HG03571 (cell line): ENCODE data around the gene JOSD1.
A peak's percentile ranks its signal among the peaks of the same experiment; 100 is the strongest.
"Not testable (repeated sequence)": the region's sequence is repeated elsewhere in the genome, so short reads cannot be mapped to it uniquely, and the experiment has no call there.

Experiments
- ATAC-seq: cut with Tn5 transposase; IDR thresholded peaks from one replicate; pipeline ENCODE4 v1.9.1; 2021; ENCODE audit not compliant: unreplicated experiment

The JOSD1 gene

GRCh38 chr22:38694049-38694448 is 6.7 kb downstream of the JOSD1 start:
- no peak for ATAC-seq

- no peak for ATAC-seq
Observed at GRCh38 chr22:38689651-38690050, 11.1 kb downstream of the JOSD1 start.

GRCh38 chr22:38685761-38686160 is 15.0 kb downstream of the JOSD1 start:
- ATAC-seq, result no peak

GRCh38 chr22:38684895-38685294 is 15.8 kb downstream of the JOSD1 start:
- ATAC-seq, result no peak

GRCh38 chr22:38681582-38682335 is 19.0 kb downstream of the JOSD1 start, which contains the start of gene TOMM22:
Gene TOMM22 (plus strand): TSS chr22:38681957. CDS start chr22:38681979, 22 bp downstream.
- ATAC-seq, result peak; percentile 92

- ATAC-seq, result no peak
Observed at GRCh38 chr22:38675833-38676232, 24.9 kb downstream of the JOSD1 start.

GRCh38 chr22:38674888-38675287 is 25.9 kb downstream of the JOSD1 start:
- no peak for ATAC-seq

GRCh38 chr22:38657045-38657909 is 43.5 kb downstream of the JOSD1 start:
- ATAC-seq, result no peak

- peak; percentile 73 for ATAC-seq
Observed at GRCh38 chr22:38656256-38657044, 44.3 kb downstream of the JOSD1 start, which contains the start of the genes CBY1 and FAM227A. Gene CBY1 (plus strand): TSS chr22:38656638. CDS start chr22:38668055, 11,417 bp downstream. Gene FAM227A (minus strand): TSS chr22:38656392. CDS start chr22:38650168, 6,224 bp downstream.

- ATAC-seq, result peak; percentile 8
Observed at GRCh38 chr22:38655519-38656255, 45.1 kb downstream of the JOSD1 start.

GRCh38 chr22:38653741-38654140 is 47.0 kb downstream of the JOSD1 start:
- no peak for ATAC-seq

GRCh38 chr22:38652859-38653258 is 47.9 kb downstream of the JOSD1 start:
- no peak for ATAC-seq

- ATAC-seq, result no peak
Observed at GRCh38 chr22:38649841-38650522, 50.8 kb downstream of the JOSD1 start.

- ATAC-seq, result no peak
Observed at GRCh38 chr22:38645430-38645829, 55.3 kb downstream of the JOSD1 start.

GRCh38 chr22:38644245-38644644 is 56.5 kb downstream of the JOSD1 start:
- not testable (repeated sequence) for ATAC-seq

- no peak for ATAC-seq
Observed at GRCh38 chr22:38641476-38642040, 59.2 kb downstream of the JOSD1 start.

- ATAC-seq, result no peak
Observed at GRCh38 chr22:38638728-38639127, 62.0 kb downstream of the JOSD1 start.

- ATAC-seq, result no peak
Observed at GRCh38 chr22:38638216-38638615, 62.5 kb downstream of the JOSD1 start.
